Ishikawa (cell line): ENCODE data around the gene CIPC.
A peak's percentile ranks its signal among the peaks of the same experiment; 100 is the strongest.

ENCODE experiments used
- RAD21 ChIP-seq: IDR thresholded peaks from 2 replicates; pipeline ENCODE4 v1.6.1; 2012; ENCODE audit warnings: low read depth
- YY1 ChIP-seq: IDR thresholded peaks from 2 replicates; pipeline ENCODE4 v1.6.1; 2012; ENCODE audit warnings: low read depth

GRCh38 chr14:77139540-77140358, 41.7 kb downstream of the CIPC start:
- no peak for TF ChIP-seq YY1
- peak; percentile 60 for TF ChIP-seq RAD21
